C4-2B (cell line): ENCODE measurements around the gene HAND2.

Source experiments
- H3K27ac ChIP-seq: fragments of 450-650 bp; 2 replicates; pipeline ENCODE4 v1.5.1; 2017
- ZFX ChIP-seq: fragments of 450-650 bp; IDR thresholded peaks from 2 replicates; pipeline ENCODE4 v1.6.1; 2017
- TF ChIP-seq, protein P1 (sequence below): fragments of 450-650 bp; conservative IDR thresholded peaks from 2 replicates; pipeline ENCODE4 v1.5.1; 2017; ENCODE audit warnings: mild to moderate bottlenecking

HAND2 gene

DNA sequence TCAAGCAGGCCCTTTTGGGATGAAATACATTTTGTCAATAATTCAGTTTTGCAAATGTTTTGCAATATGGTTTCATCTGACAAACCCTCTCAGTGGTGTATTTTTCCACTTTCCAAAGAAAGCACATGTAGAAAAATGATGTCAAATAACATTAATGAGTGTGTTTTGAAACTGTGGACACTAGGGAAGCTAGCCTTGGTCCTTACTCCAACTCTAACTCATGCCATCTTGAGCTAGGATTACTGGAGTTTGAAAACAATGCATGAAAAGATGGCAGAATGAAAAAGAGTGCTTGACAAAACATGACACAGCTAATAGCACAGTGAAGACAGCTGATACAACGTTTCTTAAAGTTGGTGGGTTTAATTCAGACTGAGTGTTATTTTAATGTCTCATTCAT is 41.4 kb downstream of the HAND2 start:
- H3K27ac ChIP-seq, result no peak overlapping the region
- TF ChIP-seq ZFX, result no peak
- TF ChIP-seq, protein P1, sequence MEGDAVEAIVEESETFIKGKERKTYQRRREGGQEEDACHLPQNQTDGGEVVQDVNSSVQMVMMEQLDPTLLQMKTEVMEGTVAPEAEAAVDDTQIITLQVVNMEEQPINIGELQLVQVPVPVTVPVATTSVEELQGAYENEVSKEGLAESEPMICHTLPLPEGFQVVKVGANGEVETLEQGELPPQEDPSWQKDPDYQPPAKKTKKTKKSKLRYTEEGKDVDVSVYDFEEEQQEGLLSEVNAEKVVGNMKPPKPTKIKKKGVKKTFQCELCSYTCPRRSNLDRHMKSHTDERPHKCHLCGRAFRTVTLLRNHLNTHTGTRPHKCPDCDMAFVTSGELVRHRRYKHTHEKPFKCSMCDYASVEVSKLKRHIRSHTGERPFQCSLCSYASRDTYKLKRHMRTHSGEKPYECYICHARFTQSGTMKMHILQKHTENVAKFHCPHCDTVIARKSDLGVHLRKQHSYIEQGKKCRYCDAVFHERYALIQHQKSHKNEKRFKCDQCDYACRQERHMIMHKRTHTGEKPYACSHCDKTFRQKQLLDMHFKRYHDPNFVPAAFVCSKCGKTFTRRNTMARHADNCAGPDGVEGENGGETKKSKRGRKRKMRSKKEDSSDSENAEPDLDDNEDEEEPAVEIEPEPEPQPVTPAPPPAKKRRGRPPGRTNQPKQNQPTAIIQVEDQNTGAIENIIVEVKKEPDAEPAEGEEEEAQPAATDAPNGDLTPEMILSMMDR, result no peak

DNA sequence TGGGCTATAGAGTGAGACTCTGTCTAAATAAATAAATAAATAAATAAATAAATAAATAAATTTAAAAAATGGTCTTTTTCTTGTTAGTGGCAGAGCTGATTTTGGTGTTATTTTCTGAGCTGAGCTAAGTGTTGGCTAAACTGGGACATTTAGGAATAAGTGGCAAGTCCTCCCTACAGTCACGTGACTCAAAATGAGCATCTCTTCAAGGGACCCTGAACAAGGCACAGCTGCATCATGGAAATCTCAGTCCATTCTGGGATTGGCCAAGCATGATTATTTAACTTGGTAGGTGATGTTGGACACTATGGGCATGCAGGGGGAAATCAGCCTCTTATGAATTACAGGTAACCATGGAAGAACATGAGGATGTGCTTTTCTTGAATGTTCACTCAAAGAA is 42.0 kb downstream of the HAND2 start:
- H3K27ac ChIP-seq, result no peak overlapping the region
- no peak for TF ChIP-seq ZFX
- TF ChIP-seq, protein P1, result no peak

DNA sequence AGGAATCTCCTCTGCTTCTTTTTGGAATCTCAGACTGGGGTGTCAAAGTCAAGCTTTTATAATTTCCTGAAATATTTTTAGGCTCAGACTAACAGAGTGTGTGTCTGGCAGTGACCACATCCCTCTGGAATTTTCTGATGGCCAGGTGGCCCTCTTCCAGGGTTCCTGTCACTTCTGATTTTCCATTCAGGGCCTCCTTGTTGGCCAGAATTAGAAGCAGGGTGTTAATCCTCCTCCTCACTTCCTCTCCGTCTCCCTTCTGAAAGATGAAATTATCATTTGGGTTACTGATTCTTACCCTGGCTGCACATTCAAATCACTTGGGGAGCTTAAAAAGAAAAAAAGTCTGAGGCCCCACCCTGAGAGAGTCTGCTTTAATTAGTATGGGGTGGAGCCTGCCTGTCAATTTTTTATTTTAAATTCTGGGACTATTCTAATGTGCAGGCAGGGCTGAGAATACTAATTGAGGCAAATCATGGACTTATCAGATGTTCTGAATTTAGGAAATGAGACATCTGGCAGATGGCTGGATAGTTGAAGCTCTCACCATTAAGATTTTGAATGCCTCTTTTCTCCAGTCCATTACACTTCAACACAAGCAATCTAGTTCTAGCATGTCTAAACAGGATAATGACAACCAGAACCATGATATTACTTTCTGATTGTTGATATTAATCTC is 43.2 kb downstream of the HAND2 start:
- no peak overlapping the region for H3K27ac ChIP-seq
- TF ChIP-seq, protein P1, result no peak
- TF ChIP-seq ZFX, result no peak

DNA sequence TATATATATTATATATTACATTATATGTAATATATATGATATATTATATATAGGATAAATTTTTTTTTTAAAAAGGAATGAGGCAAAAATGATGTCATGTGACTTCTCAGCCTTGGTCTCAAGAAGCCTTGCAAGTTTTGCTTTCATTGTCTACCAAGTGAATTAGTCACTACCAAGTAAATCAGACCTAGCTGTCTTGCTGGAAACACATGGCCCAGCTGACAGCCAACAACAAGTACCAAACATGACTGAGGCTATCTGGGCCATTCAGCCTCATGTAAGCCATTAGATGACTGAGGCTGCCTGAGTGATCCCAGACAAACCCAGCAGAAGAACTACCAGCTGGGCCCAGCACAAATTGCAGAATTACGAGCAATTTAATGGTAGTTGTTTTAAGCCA is 44.9 kb downstream of the HAND2 start:
- no peak overlapping the region for H3K27ac ChIP-seq
- TF ChIP-seq, protein P1, result no peak
- TF ChIP-seq ZFX, result no peak

DNA sequence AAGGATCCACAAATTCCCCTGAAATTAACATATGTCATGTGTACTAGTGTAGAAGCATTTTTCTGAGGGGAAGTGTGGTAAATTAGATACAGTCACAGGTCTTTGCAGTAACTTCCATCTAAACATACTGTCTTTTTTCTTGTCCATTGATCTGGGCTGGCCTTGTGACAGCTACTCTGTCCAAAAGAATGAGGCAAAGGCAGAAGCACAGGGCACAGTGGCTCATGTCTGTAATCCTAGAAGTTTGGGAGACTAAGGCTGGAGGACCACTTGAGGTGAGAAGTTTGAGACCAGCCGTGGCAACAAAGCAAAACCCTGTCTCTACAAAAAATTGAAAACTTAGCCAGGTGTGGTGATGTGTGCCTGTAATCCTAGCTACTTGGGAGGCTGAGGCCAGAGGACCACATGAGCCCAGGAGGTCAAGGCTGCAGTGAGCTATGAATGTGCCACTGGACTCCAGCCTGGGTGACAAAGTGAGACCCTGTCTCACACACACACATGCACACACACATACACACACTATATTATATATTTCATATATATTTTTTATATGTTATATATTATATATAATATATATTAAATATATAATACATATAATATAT is 47.6 kb downstream of the HAND2 start:
- TF ChIP-seq, protein P1, result no peak
- no peak for TF ChIP-seq ZFX
- H3K27ac ChIP-seq, result no peak overlapping the region

DNA sequence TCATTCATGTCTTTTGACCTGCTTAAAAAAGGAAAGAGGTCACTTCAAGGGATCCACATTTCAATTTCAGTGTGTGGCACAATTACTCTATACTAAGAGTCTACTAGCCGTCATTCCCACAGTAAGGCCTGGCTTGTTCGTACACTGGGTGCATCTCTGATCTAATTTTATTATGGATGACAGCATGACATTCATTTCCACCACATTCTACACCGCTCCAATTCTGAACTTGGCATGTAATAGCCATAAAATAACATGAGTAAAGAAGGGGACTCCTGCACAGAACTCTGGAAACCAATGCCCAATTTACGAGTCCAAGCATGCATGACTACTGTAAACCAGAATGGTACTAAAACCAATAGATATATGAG is 51.1 kb downstream of the HAND2 start:
- H3K27ac ChIP-seq, result no peak overlapping the region
- TF ChIP-seq, protein P1, result no peak
- no peak for TF ChIP-seq ZFX

DNA sequence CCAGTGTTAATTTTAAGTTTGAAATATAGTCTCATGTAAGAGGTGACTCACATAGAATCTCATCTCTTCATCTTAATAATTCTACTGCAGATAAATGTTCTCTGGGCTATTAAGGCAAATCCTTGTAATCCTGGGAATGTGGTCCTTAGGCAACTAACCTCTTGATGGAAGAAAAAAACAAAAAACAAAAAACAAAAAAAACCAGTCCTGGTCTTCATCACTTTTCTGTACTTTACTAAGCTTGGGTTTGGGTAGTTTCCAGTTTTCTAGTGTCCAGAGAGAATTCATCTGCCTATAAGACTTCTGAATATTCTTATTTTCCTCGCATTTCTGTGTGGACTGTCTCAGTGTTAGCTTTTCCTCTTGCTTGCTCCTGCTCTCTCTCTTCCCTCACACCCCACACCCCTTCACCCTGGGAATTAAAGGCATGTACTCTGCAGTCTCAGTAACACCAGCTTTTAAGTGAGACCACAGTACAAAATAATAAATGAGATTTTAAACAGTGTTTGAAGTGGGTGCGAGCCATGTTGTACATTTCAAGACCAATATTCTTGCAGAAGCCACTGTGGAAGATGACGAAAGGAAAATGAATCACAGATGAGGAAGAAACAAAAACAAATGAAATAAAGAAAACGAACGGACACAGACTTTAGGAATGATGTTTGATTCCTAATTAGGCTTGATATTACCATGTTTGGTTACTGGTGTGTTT is 51.7 kb downstream of the HAND2 start:
- no peak for TF ChIP-seq ZFX
- TF ChIP-seq, protein P1, result no peak
- H3K27ac ChIP-seq, result no peak overlapping the region
